Left renal pelvis (tissue), 4 donors: Measurements from ENCODE around the gene TRPV5. TPM values are rescaled to one million over a fixed set of nuclear protein-coding genes. Genes with fewer than 3 reads are reported as not detected.

Experiments
- DNase-seq, 4 donors: peaks; one replicate each; pipeline ENCODE4 v3.0.0-alpha.2; 2013; ENCODE audit warnings: low read depth in 4 of 4, low spot score in 3 of 4
- polyA plus RNA-seq, 4 donors: library from polyadenylated mRNA; unstranded; fragments of 120-200 nt; gene quantifications; one replicate each; pipeline ENCODE4 v1.2.1, GENCODE V29; 2013; ENCODE audit not compliant: insufficient read length in 4 of 4

The TRPV5 gene
- polyA plus RNA-seq, 4 donors, result 0.05 to 1.8 (median 1.2) TPM

- DNase-seq, result no peak
Observed at GRCh38 chr7:142873871-142874270, 59.7 kb downstream of the TRPV5 start.

DNA sequence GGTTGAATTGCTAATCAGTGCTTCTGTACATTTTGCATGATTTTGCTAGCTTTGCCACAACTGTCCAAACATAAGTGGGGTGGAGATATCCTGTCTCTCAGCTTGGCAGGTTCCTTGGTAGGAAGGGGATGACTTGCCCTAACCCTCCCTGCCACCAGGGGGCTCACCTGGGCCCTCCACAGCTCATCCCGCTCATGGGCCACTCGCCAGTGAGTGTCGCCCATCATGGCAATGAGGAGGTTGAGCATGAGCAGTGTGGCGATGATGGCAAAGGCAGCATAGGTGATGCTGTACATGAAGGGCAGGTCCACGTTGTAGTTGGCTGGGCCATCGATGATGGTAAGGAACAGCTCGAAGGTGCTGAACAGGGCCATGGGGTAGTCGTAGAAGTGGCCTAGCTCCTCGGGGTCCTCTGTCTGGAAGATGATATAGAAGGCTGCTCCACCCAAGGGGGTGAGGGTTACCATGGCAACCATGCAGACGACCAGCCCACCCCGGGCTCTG lies 60.2 kb downstream of the TRPV5 start:
- DNase-seq, result no peak

GRCh38 chr7:142872106-142872675 lies 61.4 kb downstream of the TRPV5 start:
- DNase-seq, result no peak

DNA sequence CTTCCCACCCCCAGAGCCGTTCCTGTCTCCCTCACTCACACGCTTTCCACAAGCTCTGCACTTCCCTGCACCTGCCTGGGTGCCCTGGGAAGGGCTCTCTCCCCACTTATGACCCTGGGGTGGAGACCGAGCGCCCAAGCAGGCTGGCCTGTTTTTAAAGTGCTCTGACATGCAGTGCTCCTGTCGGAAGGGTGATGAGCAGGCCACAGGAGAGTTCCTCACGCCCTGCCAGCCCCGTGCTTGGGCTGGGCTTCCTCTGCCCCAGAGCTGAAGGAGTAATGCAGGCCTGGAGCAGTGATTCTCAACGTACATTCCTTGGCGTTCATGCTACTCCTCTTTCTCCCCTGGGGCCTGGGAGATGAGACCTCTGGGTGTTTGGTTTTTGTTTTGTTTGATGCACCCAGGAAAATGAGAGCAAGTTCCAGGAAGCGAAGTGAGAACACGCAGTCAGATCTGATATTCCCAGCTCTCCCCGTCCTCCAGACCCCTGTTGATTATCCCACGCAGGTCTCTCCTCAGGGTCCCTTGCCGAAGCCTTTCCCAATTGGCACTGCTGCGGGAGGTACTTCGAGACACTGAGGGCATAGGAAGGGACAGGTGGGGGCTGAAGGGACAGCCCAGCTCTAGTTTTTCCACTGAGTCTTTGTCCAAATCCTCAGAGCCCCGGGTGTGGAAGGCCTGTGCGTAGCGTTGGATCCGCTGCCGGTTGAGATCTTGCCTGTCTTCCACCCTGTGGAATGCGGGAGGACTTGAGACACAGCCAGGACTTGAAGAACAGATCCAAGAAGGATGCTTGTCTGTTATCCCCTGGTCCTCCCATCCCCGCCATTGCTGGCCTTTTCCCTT lies 62.1 kb downstream of the TRPV5 start:
- DNase-seq, result no peak

DNA sequence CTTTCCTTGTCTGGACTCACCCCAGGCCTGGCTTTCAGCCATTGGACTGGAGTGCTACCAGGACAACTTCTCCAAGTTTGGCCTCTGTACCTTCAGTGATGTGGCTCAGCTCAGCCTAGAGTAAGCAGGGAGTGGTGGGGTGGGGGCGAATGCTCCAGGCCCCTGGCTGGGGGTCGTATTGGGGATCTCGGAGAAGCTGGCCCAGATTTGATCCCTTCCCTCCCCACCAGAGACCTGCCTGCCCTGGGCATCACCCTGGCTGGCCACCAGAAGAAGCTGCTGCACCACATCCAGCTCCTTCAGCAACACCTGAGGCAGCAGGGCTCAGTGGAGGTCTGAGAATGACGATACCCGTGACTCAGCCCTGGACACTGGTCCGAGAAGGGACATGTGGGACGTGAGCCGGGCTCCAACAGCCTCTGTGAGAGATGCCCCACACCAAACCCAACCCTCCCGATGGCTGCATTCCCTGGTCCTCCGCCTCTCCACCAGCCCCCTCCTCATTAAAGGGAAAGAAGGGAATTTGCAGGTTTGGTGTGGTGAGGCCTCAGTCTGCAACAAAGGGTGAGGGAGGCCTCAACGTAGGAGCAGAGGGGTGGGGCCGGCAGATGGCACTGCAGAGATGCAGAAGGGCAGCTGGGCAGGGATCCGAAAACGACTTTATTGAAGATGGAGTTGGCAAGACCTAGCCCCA lies 62.8 kb downstream of the TRPV5 start:
- no peak for DNase-seq

DNA sequence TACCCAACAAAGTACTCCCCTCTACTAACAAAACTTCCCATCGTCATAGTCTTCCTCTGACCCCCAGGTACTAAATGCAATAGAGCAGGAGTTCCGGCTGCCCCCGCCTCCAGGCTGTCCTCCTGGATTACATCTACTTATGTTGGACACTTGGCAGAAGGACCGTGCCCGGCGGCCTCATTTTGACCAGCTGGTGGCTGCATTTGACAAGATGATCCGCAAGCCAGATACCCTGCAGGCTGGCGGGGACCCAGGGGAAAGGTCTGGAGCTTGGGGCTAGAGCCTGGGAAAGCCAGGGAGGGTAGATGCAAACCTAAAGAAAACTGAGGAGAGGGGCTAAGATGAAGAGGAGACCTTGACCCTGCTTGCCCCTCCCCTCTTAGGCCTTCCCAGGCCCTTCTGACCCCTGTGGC lies 63.4 kb downstream of the TRPV5 start:
- no peak for DNase-seq

GRCh38 chr7:142869434-142869833 lies 64.1 kb downstream of the TRPV5 start:
- DNase-seq, result no peak

DNA sequence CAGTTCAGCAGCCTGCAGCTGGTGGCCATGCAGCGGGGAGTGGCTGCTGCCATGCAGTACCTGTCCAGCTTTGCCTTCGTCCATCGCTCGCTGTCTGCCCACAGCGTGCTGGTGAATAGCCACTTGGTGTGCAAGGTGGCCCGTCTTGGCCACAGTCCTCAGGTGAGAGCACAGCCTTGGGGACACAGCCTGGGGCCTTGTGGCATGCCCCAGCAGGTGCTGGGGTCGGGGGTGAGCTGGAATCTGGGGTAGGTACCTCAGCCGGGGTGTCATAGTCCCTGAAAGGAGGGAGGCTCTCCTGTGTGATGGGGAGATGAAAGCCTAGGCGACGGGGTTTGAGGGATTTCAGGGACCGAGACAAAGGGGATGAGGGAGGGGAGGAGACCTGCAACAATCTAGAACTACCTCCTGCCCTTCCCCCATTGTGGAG lies 64.5 kb downstream of the TRPV5 start:
- no peak for DNase-seq

DNA sequence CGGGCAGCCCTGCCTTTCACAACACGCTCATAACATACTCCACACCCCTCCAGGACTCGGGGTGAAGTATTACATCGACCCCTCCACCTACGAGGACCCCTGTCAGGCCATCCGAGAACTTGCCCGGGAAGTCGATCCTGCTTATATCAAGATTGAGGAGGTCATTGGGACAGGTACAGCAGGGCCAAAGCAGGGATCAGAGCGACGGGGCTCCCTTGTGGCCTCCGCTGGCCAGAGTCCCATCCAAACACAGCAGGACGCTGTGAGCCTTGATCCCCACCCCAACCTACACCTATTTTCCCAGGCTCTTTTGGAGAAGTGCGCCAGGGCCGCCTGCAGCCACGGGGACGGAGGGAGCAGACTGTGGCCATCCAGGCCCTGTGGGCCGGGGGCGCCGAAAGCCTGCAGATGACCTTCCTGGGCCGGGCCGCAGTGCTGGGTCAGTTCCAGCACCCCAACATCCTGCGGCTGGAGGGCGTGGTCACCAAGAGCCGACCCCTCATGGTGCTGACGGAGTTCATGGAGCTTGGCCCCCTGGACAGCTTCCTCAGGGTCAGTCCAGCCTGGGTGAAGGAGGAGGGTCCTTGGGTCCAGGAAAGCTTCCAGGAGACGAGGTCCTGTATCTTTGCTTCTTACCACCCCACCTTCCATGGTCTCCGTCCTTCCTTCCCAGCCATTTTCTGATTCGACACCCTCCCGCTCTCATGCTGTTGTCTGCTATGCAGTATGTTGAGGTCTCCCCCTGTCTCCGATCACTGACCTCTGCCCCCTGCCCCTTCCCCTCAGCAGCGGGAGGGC lies 65.2 kb downstream of the TRPV5 start:
- no peak for DNase-seq

GRCh38 chr7:142867398-142868187 lies 66.0 kb downstream of the TRPV5 start:
- DNase-seq, result no peak

DNA sequence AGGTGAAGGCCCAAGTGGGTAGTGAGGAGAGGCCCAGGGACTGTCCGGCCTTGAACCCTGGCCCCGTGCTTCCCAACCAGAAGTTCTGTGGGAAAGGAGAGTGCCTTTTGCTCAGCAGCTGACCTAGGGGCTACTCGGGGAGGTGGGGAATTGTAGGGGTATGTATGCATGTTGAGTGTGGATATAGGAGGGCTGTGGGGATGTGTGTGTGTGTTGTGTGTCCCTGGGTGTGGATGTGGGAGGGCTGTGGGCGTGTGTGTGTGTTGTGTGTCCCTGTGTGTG lies 66.5 kb downstream of the TRPV5 start:
- DNase-seq, result no peak

DNA sequence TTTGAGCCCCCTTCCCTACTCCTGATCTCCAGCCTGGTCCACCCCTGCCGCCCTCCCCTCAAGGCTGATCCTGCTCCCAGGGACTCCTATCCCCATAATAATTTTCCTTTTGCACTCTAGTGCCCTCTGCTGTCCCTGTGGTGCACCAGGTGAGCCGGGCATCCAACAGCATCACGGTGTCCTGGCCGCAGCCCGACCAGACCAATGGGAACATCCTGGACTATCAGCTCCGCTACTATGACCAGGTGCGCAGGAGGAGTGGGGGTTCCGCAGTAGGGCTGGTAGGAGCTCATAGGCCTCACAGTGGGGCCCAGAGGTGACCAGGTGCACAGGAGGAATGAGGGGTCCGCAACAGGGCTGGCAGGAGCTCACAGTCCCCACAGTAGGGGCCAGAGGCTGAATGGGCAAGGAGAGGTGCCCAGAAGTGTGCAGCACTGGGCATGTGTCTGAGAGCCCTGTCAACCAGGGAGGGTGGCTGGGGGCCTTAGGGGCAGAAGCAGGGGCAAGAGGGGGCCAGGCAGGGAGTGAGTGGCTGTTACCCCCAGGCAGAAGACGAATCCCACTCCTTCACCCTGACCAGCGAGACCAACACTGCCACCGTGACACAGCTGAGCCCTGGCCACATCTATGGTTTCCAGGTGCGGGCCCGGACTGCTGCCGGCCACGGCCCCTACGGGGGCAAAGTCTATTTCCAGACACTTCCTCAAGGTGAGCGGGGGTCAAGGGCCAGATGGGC lies 67.0 kb downstream of the TRPV5 start:
- no peak for DNase-seq

GRCh38 chr7:142865766-142866165 lies 67.8 kb downstream of the TRPV5 start:
- no peak for DNase-seq

DNA sequence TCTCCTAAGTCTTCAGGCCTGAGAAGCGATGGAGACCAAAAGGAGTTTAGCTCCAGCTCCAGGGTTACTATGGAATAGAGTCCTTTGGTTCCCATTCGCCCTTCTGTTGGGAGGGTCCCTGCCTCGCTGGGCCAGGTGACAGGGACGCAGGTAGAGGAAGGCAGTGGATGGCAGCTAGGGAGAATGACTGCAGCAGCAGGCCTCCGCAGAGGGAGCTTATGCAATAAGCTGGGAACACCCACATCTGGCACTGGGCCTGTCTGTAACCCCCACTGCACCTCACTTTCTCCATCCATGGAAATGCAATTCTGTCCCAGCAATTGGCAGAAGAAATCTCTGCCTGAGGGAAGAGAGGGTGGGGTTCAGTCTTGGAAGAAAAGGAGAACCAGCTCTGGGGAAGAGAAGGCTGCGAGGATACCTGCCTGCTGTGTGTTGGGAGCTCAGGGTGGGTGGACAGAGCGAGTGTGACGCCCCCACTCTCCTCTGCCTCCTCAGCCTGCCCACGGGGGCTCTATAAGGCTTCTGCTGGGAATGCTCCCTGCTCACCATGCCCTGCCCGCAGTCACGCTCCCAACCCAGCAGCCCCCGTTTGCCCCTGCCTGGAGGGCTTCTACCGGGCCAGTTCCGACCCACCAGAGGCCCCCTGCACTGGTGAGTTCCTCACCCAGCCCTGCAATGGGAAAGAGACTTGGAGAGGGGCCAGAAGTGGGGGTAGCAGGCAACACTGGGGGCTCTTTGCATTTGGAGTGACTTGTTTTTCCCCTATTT lies 68.4 kb downstream of the TRPV5 start:
- DNase-seq, result no peak

DNA sequence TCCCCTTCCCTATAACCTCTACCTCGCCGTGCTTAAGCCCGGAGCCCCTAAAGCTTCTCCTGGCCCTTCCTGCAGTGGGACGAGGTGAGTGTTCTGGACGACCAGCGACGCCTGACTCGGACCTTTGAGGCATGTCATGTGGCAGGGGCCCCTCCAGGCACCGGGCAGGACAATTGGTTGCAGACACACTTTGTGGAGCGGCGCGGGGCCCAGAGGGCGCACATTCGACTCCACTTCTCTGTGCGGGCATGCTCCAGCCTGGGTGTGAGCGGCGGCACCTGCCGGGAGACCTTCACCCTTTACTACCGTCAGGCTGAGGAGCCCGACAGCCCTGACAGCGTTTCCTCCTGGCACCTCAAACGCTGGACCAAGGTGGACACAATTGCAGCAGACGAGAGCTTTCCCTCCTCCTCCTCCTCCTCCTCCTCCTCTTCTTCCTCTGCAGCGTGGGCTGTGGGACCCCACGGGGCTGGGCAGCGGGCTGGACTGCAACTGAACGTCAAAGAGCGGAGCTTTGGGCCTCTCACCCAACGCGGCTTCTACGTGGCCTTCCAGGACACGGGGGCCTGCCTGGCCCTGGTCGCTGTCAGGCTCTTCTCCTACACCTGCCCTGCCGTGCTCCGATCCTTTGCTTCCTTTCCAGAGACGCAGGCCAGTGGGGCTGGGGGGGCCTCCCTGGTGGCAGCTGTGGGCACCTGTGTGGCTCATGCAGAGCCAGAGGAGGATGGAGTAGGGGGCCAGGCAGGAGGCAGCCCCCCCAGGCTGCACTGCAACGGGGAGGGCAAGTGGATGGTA lies 69.5 kb downstream of the TRPV5 start:
- DNase-seq, result no peak

DNA sequence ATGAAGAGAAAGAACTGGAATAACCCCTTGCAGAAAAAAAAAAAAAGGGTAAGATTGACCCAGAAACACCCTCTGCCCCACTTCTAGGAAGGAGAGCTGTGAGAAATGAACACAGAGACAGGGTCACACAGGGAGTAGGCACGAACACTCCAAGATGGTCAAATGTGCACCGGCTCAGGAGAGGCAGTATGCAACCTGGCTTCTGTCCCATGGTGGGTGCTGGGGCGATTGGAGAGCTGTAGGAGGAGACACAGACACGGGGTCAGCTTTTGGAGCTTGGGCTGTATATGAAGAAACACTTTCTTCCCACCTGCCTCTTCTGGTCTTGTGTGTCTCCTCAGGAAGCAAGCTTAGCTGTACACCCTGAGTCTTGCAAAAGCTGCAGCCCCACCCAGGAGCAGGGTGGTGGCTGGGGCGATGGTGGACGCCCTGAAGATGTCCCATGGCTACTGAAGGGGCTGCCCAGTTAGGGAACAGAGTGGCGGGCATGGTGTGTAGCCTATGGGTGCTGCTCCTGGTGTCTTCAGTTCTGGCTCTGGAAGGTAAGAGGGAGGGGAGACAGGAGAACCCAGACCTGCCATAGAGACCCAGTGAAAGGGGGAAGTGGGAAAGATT lies 70.7 kb downstream of the TRPV5 start:
- no peak for DNase-seq

- DNase-seq, result no peak
Observed at GRCh38 chr7:142862351-142862750, 71.2 kb downstream of the TRPV5 start.

DNA sequence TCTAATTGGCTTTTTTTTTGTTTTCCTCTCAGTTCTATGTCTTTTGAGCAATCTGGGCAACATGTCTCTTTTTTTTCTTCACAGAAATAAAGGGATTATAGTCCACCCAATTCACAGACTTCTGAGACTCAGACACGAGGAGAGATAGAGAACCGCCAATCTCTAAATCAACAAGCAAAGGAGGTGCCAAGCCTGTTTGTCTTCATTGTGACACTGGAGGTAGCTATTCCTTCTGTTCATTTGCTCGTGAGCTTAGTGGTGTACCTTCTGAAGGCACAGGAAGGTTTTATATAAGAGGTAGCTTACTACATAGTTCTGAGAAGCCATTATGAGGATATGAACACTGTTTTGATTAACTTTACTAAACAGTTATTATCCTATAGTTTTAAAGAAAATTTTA lies 72.6 kb downstream of the TRPV5 start:
- no peak for DNase-seq
